Activated CD4-positive, alpha-beta T cell treated with anti-CD3 and anti-CD28 coated beads, Interleukin-2, amount 50 U/mL, for 4 hours (primary cell): ENCODE results near the gene FAHD2B.
"Not testable (repeated sequence)": the region's sequence is repeated elsewhere in the genome, so short reads cannot be mapped to it uniquely, and the experiment has no call there.

Experiments used
- DNase-seq, 2 experiments: peaks; one replicate each; pipeline ENCODE4 v3.0.0-alpha.2; 2020

FAHD2B gene

GRCh38 chr2:97067279-97068004 is 27.2 kb downstream of the FAHD2B start:
- no peak for DNase-seq

- DNase-seq = not testable (repeated sequence)
Observed at GRCh38 chr2:97066030-97066429, 28.7 kb downstream of the FAHD2B start.

GRCh38 chr2:97062020-97062419 is 32.7 kb downstream of the FAHD2B start:
- DNase-seq = not testable (repeated sequence)

- not testable (repeated sequence) for DNase-seq
Observed at GRCh38 chr2:97059782-97060181, 34.9 kb downstream of the FAHD2B start.

GRCh38 chr2:97056150-97056549 is 38.5 kb downstream of the FAHD2B start:
- DNase-seq = not testable (repeated sequence)

- not testable (repeated sequence) for DNase-seq
Observed at GRCh38 chr2:97050032-97050431, 44.6 kb downstream of the FAHD2B start.

- DNase-seq = not testable (repeated sequence)
Observed at GRCh38 chr2:97048448-97048847, 46.2 kb downstream of the FAHD2B start.

- DNase-seq = not testable (repeated sequence)
Observed at GRCh38 chr2:97046676-97047075, 48.0 kb downstream of the FAHD2B start.

GRCh38 chr2:97045895-97046499 is 48.7 kb downstream of the FAHD2B start:
- not testable (repeated sequence) for DNase-seq
